Measurements from ENCODE around the gene TMEM178B. TPM values are rescaled to one million over a fixed set of nuclear protein-coding genes. Genes with fewer than 3 reads are reported as not detected.

The TMEM178B gene
- total RNA-seq, 1 experiment from 2014 or later: 0.39 TPM

DNA sequence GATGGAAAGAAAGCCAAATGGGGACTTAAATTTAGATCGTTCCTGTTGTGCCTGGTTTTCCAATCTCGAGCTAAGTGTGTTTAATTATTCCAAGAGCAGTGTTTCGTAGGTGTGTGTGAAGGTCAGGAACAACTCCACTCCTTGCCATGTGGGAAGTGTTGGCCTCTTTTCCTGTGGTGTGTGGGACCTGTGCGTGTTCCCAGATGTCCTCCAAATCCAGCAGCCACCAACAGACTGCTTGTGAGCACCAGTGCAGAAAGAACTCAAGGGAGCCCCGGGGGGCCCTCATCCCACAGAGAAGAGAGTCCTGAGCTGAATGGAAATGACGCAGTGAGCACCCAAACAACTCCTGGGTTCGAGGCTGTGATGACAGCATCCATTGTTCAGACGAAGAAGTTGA lies 227.7 kb downstream of the TMEM178B start:
- Histone ChIP-seq H3K27ac (ENCODE audit: low read length) (no peak overlapping the region), H3K4me1 (ENCODE audit: control insufficient read depth, insufficient read depth, low read length) (no peaks in the 10 kb centered on the region), H3K9me3 (ENCODE audit: control insufficient read depth, insufficient read depth, low read depth, low read length) (no peaks in the 10 kb centered on the region), H3K4me3 (ENCODE audit: low read depth in 2 of 2, low read length in 2 of 2) (no peak overlapping the region), H3K27me3 (ENCODE audit: control insufficient read depth, insufficient read depth, low read length) (no peaks in the 10 kb centered on the region; the same call in 1 of the 2 replicates), H3K36me3 (ENCODE audit: control insufficient read depth, insufficient read depth, low read length) (no peaks in the 10 kb centered on the region)
- intact Hi-C loops (cut with micrococcal nuclease; ENCODE audit: unreplicated experiment) (no loop called here), in situ Hi-C loops (cut with HindIII; ENCODE audit: low pct_unique_long_range_greater_than_20kb, low sequenced_read_pairs) (no loop called here)
- DNase-seq (ENCODE audit: low read depth, low spot score) (no peak), ATAC-seq (no peak)
- BruUV-seq (replicated peaks): no TSS peak
- CTCF ChIA-PET: no interaction called here
- POLR2A ChIA-PET: no interaction called here
- TF ChIP-seq, protein P1, sequence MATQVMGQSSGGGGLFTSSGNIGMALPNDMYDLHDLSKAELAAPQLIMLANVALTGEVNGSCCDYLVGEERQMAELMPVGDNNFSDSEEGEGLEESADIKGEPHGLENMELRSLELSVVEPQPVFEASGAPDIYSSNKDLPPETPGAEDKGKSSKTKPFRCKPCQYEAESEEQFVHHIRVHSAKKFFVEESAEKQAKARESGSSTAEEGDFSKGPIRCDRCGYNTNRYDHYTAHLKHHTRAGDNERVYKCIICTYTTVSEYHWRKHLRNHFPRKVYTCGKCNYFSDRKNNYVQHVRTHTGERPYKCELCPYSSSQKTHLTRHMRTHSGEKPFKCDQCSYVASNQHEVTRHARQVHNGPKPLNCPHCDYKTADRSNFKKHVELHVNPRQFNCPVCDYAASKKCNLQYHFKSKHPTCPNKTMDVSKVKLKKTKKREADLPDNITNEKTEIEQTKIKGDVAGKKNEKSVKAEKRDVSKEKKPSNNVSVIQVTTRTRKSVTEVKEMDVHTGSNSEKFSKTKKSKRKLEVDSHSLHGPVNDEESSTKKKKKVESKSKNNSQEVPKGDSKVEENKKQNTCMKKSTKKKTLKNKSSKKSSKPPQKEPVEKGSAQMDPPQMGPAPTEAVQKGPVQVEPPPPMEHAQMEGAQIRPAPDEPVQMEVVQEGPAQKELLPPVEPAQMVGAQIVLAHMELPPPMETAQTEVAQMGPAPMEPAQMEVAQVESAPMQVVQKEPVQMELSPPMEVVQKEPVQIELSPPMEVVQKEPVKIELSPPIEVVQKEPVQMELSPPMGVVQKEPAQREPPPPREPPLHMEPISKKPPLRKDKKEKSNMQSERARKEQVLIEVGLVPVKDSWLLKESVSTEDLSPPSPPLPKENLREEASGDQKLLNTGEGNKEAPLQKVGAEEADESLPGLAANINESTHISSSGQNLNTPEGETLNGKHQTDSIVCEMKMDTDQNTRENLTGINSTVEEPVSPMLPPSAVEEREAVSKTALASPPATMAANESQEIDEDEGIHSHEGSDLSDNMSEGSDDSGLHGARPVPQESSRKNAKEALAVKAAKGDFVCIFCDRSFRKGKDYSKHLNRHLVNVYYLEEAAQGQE (IDR thresholded peaks at IDR 0.05; ENCODE audit: insufficient read depth in 1 of 2, low read depth in 2 of 2, low read length in 1 of 2): no peak
- TF ChIP-seq CTCF (IDR thresholded peaks at IDR 0.05) (no peak), SIN3A (IDR thresholded peaks at IDR 0.05; ENCODE audit: borderline replicate concordance, insufficient read depth, low read depth, low read length) (no peak), TCF7L2 (IDR thresholded peaks at IDR 0.05; ENCODE audit: low read depth, low read length) (no peak), POLR2AphosphoS5 (IDR thresholded peaks at IDR 0.05; ENCODE audit: low read depth, low read length) (no peak)

GRCh38 chr7:141302617-141303016 lies 228.8 kb downstream of the TMEM178B start:
- in situ Hi-C loops (cut with HindIII; ENCODE audit: low pct_unique_long_range_greater_than_20kb, low sequenced_read_pairs): no loop called here

More at GRCh38 chr7:141302617-141303016, 228.8 kb downstream of the TMEM178B start:
- Histone ChIP-seq H3K4me1 (ENCODE audit: control insufficient read depth, insufficient read depth, low read length) (no peaks in the 10 kb centered on the region), H3K27me3 (ENCODE audit: control insufficient read depth, insufficient read depth, low read length) (no peaks in the 10 kb centered on the region; the same call in 1 of the 2 replicates), H3K9me3 (ENCODE audit: control insufficient read depth, insufficient read depth, low read depth, low read length) (no peaks in the 10 kb centered on the region), H3K27ac (ENCODE audit: low read length) (no peak overlapping the region), H3K4me3 (ENCODE audit: low read depth in 2 of 2, low read length in 2 of 2) (no peak overlapping the region), H3K36me3 (ENCODE audit: control insufficient read depth, insufficient read depth, low read length) (no peaks in the 10 kb centered on the region)
- no peak for DNase-seq (ENCODE audit: low read depth, low spot score)
- intact Hi-C loops (cut with micrococcal nuclease; ENCODE audit: unreplicated experiment): no loop called here
- CTCF ChIA-PET: no interaction called here
- ATAC-seq: no peak
- no peak for TF ChIP-seq POLR2AphosphoS5 (IDR thresholded peaks at IDR 0.05; ENCODE audit: low read depth, low read length)
- no peak for TF ChIP-seq CTCF (IDR thresholded peaks at IDR 0.05)
- TF ChIP-seq, protein P1 (IDR thresholded peaks at IDR 0.05; ENCODE audit: insufficient read depth in 1 of 2, low read depth in 2 of 2, low read length in 1 of 2): no peak
- TF ChIP-seq SIN3A (IDR thresholded peaks at IDR 0.05; ENCODE audit: borderline replicate concordance, insufficient read depth, low read depth, low read length): no peak
- TF ChIP-seq TCF7L2 (IDR thresholded peaks at IDR 0.05; ENCODE audit: low read depth, low read length): no peak
- POLR2A ChIA-PET: no interaction called here
- BruUV-seq (replicated peaks): no TSS peak

All from Panc1 (cell line).